ENCODE data around the gene ZNF669. TPM values are rescaled to one million over a fixed set of nuclear protein-coding genes. Genes with fewer than 3 reads are reported as not detected.
"Not testable (repeated sequence)": the region's sequence is repeated elsewhere in the genome, so short reads cannot be mapped to it uniquely, and the experiment has no call there.

ZNF669 gene
- 1 to 10 TPM; 4.9 to 5.9 TPM for total RNA-seq
- long read RNA-seq, partial matches to known transcripts, result 0 of 2 reads
- long read RNA-seq, other reads (novel, unspliced or antisense), result 0 of 2 reads

- ATAC-seq (peak; percentile 99), DNase-seq (peak; percentile 97 to 98)
- intact Hi-C loops (cut with DNase I, micrococcal nuclease), result no loop called here
Observed at GRCh38 chr1:247103859-247104591, at the start of gene ZNF669. Gene ZNF669 (minus strand): TSS chr1:247104356. CDS start chr1:247104199, 157 bp downstream.

- intact Hi-C loops (cut with DNase I, micrococcal nuclease), result no loop called here
- ATAC-seq, result no peak
Observed at GRCh38 chr1:247147781-247148180, 43.6 kb upstream of the ZNF669 start.

GRCh38 chr1:247147120-247147519 is 43.0 kb upstream of the ZNF669 start:
- ATAC-seq, result not testable (repeated sequence)

More at GRCh38 chr1:247147781-247148180, 43.6 kb upstream of the ZNF669 start:
- DNase-seq, result no peak

GRCh38 chr1:247146671-247147070 is 42.5 kb upstream of the ZNF669 start:
- intact Hi-C loops (cut with DNase I, micrococcal nuclease), result no loop called here
- DNase-seq (no peak), ATAC-seq (no peak)

More at GRCh38 chr1:247147120-247147519, 43.0 kb upstream of the ZNF669 start:
- intact Hi-C loops (cut with DNase I, micrococcal nuclease); DNase-seq: not testable (repeated sequence)

- no peak for DNase-seq
- intact Hi-C loops (cut with DNase I, micrococcal nuclease), result no loop called here
- no peak for ATAC-seq
Observed at GRCh38 chr1:247145279-247145678, 41.1 kb upstream of the ZNF669 start.

GRCh38 chr1:247139557-247139956 is 35.4 kb upstream of the ZNF669 start:
- DNase-seq; intact Hi-C loops (cut with DNase I, micrococcal nuclease); ATAC-seq: not testable (repeated sequence)

GRCh38 chr1:247131236-247131635 is 27.1 kb upstream of the ZNF669 start:
- intact Hi-C loops (cut with DNase I, micrococcal nuclease), result no loop called here
- ATAC-seq, result no peak

GRCh38 chr1:247127519-247128282 is 23.5 kb upstream of the ZNF669 start:
- peak; percentile 30 for ATAC-seq
- DNase-seq; intact Hi-C loops (cut with DNase I, micrococcal nuclease): not testable (repeated sequence)

More at GRCh38 chr1:247131236-247131635, 27.1 kb upstream of the ZNF669 start:
- DNase-seq, result no peak

- DNase-seq; intact Hi-C loops (cut with DNase I, micrococcal nuclease): not testable (repeated sequence)
- peak; percentile 79 for ATAC-seq
Observed at GRCh38 chr1:247126601-247127000, 22.4 kb upstream of the ZNF669 start.

GRCh38 chr1:247126166-247126565 is 22.0 kb upstream of the ZNF669 start:
- DNase-seq; intact Hi-C loops (cut with DNase I, micrococcal nuclease): not testable (repeated sequence)
- peak; percentile 97 for ATAC-seq

GRCh38 chr1:247121382-247121781 is 17.2 kb upstream of the ZNF669 start:
- intact Hi-C loops (cut with DNase I, micrococcal nuclease), result no loop called here
- no peak for ATAC-seq
- DNase-seq, result no peak

GRCh38 chr1:247120408-247120668 is 16.2 kb upstream of the ZNF669 start:
- not testable (repeated sequence) for DNase-seq

GRCh38 chr1:247119600-247120407 is 15.6 kb upstream of the ZNF669 start:
- peak; percentile 18 for ATAC-seq
- DNase-seq, result no peak
- intact Hi-C loops (cut with DNase I, micrococcal nuclease), result no loop called here

More at GRCh38 chr1:247120408-247120668, 16.2 kb upstream of the ZNF669 start:
- intact Hi-C loops (cut with DNase I, micrococcal nuclease); ATAC-seq: not testable (repeated sequence)

- DNase-seq, result no peak
- intact Hi-C loops (cut with DNase I, micrococcal nuclease), result no loop called here
- ATAC-seq, result peak; percentile 52
Observed at GRCh38 chr1:247118946-247119446, 14.8 kb upstream of the ZNF669 start.

- DNase-seq (no peak), ATAC-seq (no peak)
- intact Hi-C loops (cut with DNase I, micrococcal nuclease), result no loop called here
Observed at GRCh38 chr1:247115545-247115944, 11.4 kb upstream of the ZNF669 start.

GRCh38 chr1:247115141-247115510 is 11.0 kb upstream of the ZNF669 start:
- no peak for ATAC-seq
- intact Hi-C loops (cut with DNase I, micrococcal nuclease), result no loop called here
- no peak for DNase-seq

GRCh38 chr1:247114351-247115140 is 10.4 kb upstream of the ZNF669 start:
- DNase-seq (no peak), ATAC-seq (no peak)
- intact Hi-C loops (cut with DNase I, micrococcal nuclease), result no loop called here

- DNase-seq, result no peak
- intact Hi-C loops (cut with DNase I, micrococcal nuclease), result no loop called here
- ATAC-seq, result no peak
Observed at GRCh38 chr1:247113733-247114271, 9.6 kb upstream of the ZNF669 start.

Data from left colon (tissue), 2 donors.